Thoracic aorta (tissue), 2 donors: ENCODE data around the gene RANBP2. TPM values are rescaled to one million over a fixed set of nuclear protein-coding genes. Genes with fewer than 3 reads are reported as not detected.

Experiments
- ATAC-seq: fragments of 150-250 bp; one replicate; pipeline ENCODE4 v1.8.0; 2017; ENCODE audit warnings: low read depth; ENCODE audit not compliant: insufficient number of reproducible peaks, low FRiP score
- DNase-seq: peaks from one replicate; pipeline ENCODE4 v3.0.0-alpha.2; 2020; ENCODE audit warnings: low spot score
- H3K27ac ChIP-seq, 2 donors: fragments of 200-600 bp; sonication (generic); 1 replicate in 1 of 2; 2 replicates in 1 of 2; pipeline ENCODE4 v1.5.1; 2016; ENCODE audit warnings: mild to moderate bottlenecking in 2 of 2, moderate library complexity in 2 of 2
- H3K27me3 ChIP-seq: fragments of 200-600 bp; sonication (generic); replicated peaks from 2 replicates; pipeline ENCODE4 v1.6.0; 2016; ENCODE audit warnings: mild to moderate bottlenecking; ENCODE audit not compliant: insufficient read depth
- H3K36me3 ChIP-seq: fragments of 200-600 bp; sonication (generic); one replicate; pipeline ENCODE4 v1.5.1; 2016
- H3K4me1 ChIP-seq, 2 donors: fragments of 200-600 bp; sonication (generic); 1 replicate in 1 of 2; 2 replicates in 1 of 2; pipeline versions ENCODE4 v1.5.1 to v1.6.0; 2016; ENCODE audit warnings: low read depth in 2 of 2, mild to moderate bottlenecking in 1 of 2; ENCODE audit not compliant: control insufficient read depth in 1 of 2
- H3K4me3 ChIP-seq: fragments of 200-600 bp; sonication (generic); 2 replicates; pipeline ENCODE4 v1.5.1; 2016; ENCODE audit warnings: mild to moderate bottlenecking
- H3K9me3 ChIP-seq: fragments of 200-600 bp; sonication (generic); 2 replicates; pipeline ENCODE4 v1.5.1; 2016
- total RNA-seq, 2 donors: library from RNA; depleted of rRNA; stranded (reverse); fragments of >200 nt; gene quantifications; one replicate each; pipeline versions ENCODE4 v1.1.0 to v1.2.3, GENCODE V29; 2016
- TF ChIP-seq, protein P1 (sequence below): fragments of 200-600 bp; sonication (generic); IDR thresholded peaks from one replicate; pipeline ENCODE4 v1.5.1; 2019; ENCODE audit warnings: antibody characterized with exemption

RANBP2 gene
- total RNA-seq, 2 donors from 2014 or later = 56.5 to 86.2 TPM

DNA sequence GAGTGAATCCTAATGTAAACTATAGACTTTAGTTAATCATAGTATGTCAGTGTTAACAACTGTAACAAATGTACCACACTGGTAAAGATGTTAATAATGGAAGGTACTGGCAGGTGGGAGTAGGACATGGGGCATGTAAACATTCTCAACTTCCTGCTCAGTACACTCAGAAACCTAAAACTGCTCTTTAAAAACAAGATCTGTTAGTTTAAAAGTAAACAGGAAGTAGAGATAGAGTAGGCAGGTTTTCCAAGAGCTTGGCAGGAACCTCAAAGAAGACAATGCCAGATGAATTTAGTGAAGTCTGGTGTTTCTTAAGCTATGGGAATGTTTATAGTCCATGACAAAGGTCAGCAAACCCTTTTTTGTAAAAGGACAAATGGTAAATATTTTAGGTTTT lies 113.9 kb downstream of the RANBP2 start:
- Histone ChIP-seq H3K9me3 (peaks cover 5% of the 10 kb centered on the region), H3K36me3 (no peaks in the 10 kb centered on the region), H3K4me3 (no peak overlapping the region), H3K27me3 (no peaks in the 10 kb centered on the region), H3K4me1 (no peaks in the 10 kb centered on the region), H3K27ac (no peak overlapping the region)
- TF ChIP-seq, protein P1, sequence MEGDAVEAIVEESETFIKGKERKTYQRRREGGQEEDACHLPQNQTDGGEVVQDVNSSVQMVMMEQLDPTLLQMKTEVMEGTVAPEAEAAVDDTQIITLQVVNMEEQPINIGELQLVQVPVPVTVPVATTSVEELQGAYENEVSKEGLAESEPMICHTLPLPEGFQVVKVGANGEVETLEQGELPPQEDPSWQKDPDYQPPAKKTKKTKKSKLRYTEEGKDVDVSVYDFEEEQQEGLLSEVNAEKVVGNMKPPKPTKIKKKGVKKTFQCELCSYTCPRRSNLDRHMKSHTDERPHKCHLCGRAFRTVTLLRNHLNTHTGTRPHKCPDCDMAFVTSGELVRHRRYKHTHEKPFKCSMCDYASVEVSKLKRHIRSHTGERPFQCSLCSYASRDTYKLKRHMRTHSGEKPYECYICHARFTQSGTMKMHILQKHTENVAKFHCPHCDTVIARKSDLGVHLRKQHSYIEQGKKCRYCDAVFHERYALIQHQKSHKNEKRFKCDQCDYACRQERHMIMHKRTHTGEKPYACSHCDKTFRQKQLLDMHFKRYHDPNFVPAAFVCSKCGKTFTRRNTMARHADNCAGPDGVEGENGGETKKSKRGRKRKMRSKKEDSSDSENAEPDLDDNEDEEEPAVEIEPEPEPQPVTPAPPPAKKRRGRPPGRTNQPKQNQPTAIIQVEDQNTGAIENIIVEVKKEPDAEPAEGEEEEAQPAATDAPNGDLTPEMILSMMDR = no peak
- no peak for DNase-seq
- no peak for ATAC-seq

DNA sequence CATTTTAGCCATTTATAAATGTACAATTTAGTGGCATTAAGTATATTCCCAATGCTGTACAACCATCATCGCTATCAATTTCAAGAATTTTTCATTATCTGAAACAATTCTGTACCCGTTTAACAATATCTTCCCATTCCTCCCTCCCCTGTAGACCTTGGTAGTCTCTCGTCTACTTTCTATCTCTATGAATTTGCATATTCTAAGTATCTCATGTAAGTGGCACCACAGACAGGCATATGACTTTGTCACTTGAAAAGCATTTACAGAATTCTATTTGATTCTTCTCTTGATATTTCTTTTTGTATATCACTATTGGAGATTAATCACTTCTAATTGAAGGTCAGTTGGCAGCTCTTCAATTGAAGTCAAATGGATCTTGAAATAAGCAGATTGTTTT lies 115.3 kb downstream of the RANBP2 start:
- Histone ChIP-seq H3K36me3 (no peaks in the 10 kb centered on the region), H3K27ac (no peak overlapping the region), H3K4me1 (no peaks in the 10 kb centered on the region), H3K4me3 (no peak overlapping the region), H3K27me3 (no peaks in the 10 kb centered on the region), H3K9me3 (peaks cover 5% of the 10 kb centered on the region)
- DNase-seq (no peak), ATAC-seq (no peak)
- TF ChIP-seq, protein P1 = no peak

DNA sequence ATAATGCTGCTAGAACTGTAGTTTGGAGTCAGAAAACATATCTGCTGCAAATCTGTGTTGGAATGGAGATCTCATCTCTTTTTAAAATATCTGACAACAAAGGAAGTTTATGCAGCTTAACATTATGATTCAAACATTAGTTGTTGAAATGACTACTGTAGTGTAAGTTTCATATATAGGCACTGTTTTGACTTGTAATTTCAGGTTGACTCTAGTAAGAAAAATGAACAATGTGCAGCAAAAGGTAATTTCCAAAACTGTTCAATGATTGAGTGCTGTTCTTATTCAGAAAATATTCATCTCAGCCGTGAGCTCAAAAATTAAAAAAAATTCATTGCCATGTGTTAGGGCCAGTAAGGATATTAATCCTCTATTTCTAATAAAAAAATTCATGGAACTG lies 115.8 kb downstream of the RANBP2 start:
- H3K9me3 ChIP-seq = peaks cover 5% of the 10 kb centered on the region
- H3K4me3 ChIP-seq = no peak overlapping the region
- H3K27ac ChIP-seq = no peak overlapping the region
- TF ChIP-seq, protein P1 = no peak
- H3K27me3 ChIP-seq = no peaks in the 10 kb centered on the region
- DNase-seq = no peak
- ATAC-seq = no peak
- H3K36me3 ChIP-seq = no peaks in the 10 kb centered on the region
- H3K4me1 ChIP-seq = no peaks in the 10 kb centered on the region

Other genes starting within 250 kb of the RANBP2 start
- gene LIMS1, start 185.0 kb upstream of the RANBP2 start, total RNA-seq = 100 to 1,000 TPM; 171 to 199 TPM
- gene CCDC138, start 67.3 kb downstream of the RANBP2 start, total RNA-seq = 1 to 10 TPM; 1.1 to 4.5 TPM